Gastrocnemius medialis (tissue), 4 donors: Measurements from ENCODE around the gene GAREM1.

Experiments
- CTCF ChIP-seq, 5 experiments: fragments of 450-650 bp in 3 of 5; fragments of 200-600 bp in 2 of 5; sonication (generic) in 2 of 5; IDR thresholded peaks in 4 of 5; conservative IDR thresholded peaks in 1 of 5; 1 replicate in 4 of 5; 2 replicates in 1 of 5; pipeline ENCODE4 v1.5.1; 2016 to 2019; ENCODE audit warnings: antibody characterized with exemption in 5 of 5, mild to moderate bottlenecking in 3 of 5, moderate library complexity in 3 of 5
- POLR2A ChIP-seq, 2 donors: fragments of 450-650 bp; IDR thresholded peaks; one replicate each; pipeline ENCODE4 v1.6.1; 2017; ENCODE audit warnings: antibody characterized with exemption in 2 of 2, mild to moderate bottlenecking in 2 of 2, moderate library complexity in 2 of 2

GRCh38 chr18:32378705-32379104 is 92.0 kb downstream of the GAREM1 start:
- TF ChIP-seq POLR2A (IDR thresholded peaks at IDR 0.05) (no peak), CTCF (IDR thresholded peaks at IDR 0.05 in 4 of 5, conservative IDR thresholded peaks at IDR 0.05 in 1 of 5) (no peak)
